HG02588 (cell line): Measurements from ENCODE around the gene ARIH1.
"Not testable (repeated sequence)": the region's sequence is repeated elsewhere in the genome, so short reads cannot be mapped to it uniquely, and the experiment has no call there.

Source experiments
- ATAC-seq: cut with Tn5 transposase; IDR thresholded peaks from one replicate; pipeline ENCODE4 v1.9.1; 2021; ENCODE audit warnings: mild to moderate bottlenecking, moderate library complexity; ENCODE audit not compliant: unreplicated experiment

Gene ARIH1

DNA sequence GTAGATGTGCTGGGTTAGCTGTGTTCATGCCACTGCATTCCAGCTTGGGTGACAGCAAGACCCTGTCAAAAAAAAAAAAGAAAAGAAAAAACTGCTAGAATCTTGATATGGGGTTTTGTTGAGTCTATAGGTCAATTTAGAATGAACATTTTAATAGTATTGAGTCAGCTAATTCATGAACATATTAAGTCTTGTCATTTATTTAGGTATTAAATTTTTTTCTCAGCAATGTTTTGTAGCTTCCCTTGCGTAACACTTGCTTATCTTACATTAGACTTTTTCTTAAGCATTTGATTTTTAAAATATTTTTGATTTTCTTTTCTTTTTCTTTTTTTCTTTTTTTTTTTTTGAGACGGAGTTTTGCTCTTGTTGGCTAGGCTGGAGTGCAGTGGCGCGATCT lies 119.7 kb downstream of the ARIH1 start:
- ATAC-seq: no peak

DNA sequence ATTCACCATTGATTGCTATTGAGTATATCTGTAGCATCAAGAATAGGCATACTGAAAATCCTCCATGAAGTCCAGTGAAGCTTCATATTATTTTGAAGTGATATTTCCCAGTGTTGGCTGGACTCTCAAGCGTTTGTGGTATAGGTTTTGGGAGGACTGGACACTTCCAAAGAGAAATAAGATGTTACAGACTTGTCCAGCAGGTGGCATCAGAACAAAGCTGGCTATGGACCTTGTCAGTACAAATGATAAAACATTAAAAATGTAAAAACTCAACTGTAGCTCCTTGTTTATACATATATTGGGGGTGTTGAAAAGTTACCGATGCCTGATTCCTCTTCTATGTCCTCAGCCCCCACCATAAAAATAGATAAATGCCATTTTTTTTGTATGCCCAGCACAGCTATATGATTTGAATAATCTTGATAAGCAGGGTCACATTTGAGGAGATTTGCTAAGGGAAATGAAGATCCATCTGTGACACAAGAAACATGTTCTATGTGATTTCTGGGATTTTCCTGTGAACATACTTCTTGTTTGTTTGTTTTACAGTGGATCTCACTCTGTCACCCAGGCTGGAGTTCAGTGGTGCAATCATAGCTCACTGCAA lies 125.8 kb downstream of the ARIH1 start:
- ATAC-seq: no peak

DNA sequence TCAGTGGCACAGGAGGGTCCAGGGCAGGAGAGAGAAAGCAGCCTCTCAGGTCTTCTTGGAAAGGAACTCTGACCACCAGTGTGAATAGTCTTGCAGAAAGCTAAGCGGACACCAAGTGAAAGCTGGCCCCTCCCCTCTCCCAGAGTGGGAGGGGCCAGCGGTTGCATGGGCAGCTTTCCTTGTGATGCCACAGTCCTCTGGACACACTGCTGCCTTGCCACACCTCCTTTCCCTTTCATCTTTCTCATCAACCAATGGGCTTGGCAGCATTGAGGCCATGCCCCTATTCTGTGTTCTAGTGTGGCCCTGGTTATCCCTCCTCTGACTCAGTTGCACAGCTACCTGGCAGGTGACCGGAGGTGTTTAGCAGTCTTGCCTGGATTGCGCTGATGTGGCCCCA lies 130.7 kb downstream of the ARIH1 start:
- ATAC-seq: no peak

DNA sequence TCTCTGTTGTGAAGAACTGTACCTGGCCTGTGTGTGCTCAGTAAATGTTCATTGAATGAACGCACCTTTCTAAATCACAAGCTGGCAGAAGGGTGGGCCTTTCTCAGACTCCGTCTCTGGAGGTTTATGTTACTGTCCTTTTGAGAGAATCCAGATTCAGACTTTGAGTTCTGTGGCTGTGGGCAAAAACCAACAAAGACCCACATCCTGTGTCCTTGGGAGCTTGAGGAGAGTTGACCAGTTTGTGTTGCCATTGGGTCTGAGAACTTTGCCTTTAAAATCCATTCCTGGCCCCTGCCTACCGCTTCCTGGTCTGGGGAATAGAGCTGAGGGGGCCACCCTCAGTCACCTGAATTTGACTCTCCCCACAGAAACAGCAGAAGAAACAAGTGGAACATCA lies 134.0 kb downstream of the ARIH1 start:
- not testable (repeated sequence) for ATAC-seq

DNA sequence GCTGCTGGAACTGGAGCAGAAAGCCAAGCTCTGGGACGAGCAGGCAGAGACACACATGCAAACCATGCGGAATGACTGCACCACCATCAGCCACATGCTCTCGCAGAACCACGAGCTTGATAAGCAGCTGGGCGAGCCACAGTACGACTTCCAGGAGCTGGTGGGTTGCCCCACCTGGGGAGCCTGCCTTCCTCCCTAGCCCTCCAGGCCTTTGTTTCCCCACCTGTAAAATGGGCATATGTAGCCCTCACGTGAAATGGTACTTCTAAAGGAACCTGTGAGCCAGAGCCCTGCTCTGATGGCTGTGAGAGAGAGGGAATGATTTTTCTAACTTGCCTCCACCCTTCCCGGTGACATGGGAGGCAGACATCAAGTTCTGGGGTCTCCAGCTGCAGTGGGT lies 135.7 kb downstream of the ARIH1 start:
- ATAC-seq: no peak

DNA sequence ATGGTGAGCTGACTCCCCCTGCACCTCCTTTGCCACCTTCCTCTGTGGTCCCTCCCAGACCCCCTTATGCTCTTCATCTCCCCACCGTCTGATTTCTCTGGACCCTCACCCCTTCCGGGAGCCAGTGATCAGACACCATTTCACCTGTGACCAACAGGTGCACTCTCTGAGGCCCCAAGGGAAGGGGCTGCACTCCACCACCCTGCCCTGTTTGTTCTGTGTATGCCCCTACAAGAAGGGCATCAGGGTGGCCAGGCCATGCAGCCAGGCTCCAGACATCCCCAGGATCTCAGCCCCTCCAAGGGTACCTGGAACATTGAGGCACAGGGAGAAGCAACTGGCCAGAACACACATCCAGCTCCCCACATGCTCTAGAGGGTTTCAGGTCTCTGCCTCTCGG lies 138.2 kb downstream of the ARIH1 start:
- not testable (repeated sequence) for ATAC-seq

DNA sequence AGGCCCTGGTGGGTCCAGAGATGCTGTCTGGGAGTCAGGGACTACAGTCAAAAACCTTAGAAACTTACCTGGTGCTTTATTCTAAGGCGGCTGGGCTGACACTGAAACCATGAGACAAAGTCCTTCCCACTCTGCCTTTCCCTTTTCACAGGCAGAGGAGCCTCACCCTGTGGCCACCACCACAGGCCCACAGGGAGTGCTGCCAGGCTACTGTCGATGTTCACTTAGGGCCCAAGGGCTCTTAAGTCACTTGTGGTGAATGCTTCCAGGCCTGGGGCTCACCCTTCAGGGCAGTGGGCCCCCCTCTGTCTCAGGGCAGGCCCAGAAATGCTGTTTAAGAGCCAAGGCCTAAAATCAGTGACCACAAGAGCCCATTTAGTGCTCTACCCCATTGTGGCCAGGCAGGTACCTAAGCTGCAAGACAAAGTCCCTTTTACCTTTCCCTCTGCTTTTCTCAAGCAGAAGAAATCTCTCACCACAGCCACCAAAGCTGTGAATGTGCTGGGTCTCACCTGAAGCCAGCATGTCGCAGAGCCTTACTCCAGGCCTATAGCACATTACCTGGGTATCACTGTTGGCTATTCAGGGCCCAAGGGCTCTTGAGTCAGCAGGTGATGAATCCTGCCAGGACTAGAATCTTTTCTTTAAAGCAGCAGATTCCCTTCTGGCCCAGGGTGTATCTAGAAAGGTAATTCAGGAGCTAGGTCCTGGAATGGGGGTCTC lies 140.8 kb downstream of the ARIH1 start:
- ATAC-seq: no peak

DNA sequence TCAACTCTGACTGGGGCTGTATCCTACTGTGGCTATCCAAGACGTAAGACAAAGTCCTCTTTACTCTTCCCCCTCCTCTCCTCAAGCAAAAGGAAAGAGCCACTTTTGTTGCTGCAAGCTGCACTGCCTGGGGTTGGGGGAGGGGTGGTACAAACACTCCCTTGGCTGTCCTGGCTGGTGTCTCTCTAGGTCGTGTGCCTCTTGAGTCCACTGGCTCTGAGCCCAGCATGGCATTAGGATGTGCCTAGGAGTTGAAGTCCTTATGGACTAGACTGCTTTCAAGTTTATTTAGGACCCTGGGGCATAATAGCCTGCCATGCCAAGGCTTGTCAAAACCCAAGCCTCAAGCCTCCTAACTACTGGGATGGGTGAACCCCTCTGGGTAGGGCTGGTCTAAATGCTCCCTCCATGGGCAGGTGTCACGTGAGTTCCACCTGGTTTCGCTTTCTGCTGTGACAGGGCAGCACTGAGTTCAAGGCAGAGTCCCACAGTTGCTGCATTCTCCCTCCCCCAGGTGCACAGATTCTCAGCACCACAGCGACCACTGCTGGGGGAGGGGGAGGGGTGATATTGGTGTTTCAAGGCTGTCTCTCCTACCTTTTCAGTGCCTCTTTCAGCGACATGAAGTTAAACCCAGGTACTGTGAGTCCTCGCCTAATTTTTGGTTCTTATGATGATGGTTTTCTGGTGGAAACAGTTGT lies 141.6 kb downstream of the ARIH1 start:
- ATAC-seq: not testable (repeated sequence)

DNA sequence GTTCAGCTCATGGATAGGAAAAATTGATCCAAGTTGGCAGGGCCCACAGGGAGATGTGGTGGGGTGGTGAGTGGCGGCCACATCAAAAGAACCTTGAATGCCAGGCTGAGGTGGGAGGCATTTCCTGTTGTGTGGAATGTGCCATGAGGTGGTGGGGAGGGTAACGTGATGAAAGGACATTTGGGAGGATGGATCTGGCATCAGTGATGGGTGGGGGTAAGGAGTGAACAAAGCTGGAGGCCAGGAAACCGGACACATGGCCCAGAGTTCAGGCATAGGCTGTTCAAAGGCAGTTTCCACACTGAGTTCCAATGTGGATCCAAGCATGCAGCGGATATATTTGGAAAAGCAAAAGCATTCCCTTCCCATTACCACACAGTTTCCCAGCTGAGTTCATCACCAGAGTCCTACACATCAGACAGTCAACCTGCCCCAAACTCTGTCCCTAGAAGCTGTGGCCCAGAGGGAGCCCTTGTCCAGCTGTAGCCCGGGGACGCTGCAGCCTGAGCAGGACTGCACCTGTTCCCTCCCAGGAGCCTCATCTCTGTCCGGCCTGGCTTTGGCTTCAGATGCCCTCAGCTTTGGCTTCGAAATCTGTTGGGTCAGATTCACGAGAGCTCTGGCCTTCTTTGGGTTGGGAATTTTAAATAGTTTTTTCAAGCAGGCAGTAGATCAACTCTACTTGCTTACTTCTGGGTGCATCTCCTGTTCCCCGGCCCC lies 142.5 kb downstream of the ARIH1 start:
- no peak for ATAC-seq

DNA sequence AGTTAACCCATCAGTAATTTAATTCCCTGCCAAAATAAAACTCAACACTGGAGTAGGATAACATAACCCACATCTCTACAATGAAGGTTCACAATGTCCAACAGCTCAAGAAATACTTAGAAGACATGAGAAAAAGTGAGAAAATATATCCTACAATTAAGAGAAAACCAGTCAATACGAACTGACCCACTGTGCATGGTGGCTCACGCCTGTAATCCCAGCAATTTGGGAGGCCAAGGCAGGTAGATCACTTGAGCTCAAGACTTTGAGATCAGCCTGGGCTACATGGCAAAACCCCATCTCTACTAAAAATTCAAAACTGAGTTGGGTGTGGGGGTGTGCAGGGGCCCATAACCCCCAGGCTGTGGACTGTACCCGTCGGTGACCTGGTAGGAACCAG lies 149.7 kb downstream of the ARIH1 start:
- ATAC-seq: not testable (repeated sequence)

DNA sequence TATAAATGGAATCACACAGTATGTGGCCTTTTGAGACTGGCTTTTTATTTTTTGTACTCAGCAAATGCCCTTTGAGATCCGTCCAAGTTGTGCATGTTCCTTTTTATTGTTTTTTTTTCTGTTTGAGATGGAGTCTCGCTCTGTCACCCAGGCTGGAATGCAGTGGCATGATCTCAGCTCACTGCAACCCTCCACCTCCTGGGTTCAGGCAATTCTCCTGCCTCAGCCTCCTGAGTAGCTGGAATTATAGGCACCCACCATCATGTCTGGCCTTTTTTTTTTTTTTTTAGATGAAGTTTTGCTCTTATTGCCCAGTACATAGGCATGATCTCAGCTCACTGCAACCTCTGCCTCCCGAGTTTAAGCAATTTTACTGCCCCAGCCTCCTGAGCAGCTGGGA lies 152.0 kb downstream of the ARIH1 start:
- ATAC-seq: not testable (repeated sequence)

DNA sequence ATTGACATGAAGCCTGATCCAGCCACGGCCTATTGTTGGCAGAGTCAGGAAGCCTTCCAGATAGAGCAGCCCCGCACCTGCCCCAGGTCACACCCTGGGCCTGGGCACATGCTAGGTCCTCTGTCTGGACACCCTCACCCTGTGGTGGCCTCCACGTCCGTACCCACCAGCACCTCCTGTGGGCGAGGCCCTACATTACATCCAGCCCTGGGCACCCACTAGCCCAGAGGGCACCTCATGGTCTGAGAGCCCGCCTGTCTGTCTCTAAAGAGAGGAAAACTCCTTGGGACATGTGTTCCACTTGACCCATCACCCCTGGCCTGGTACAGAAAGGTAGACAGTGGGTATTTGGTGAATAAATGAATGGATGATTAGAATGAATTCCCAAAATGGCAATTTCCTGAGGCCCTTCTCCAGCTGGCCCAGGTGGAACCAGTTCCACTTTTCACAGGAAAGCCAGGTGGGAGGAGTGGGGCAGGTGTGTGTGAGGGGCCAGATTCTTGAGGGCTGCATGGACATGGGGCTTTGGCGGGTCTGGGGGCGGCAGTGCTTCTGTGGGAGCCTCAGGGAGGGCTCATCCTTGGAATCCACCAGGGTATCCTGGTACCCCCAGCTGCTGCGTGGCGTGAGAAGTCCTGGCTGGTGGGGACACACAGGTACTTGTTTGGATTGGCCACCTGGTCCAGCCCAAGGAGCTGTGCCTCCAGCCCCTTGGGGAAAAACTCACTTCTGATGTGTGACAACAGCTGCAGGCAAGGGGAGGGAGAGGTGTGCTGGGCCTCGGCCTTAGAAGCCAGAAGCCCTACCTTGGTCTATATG lies 154.3 kb downstream of the ARIH1 start:
- not testable (repeated sequence) for ATAC-seq

DNA sequence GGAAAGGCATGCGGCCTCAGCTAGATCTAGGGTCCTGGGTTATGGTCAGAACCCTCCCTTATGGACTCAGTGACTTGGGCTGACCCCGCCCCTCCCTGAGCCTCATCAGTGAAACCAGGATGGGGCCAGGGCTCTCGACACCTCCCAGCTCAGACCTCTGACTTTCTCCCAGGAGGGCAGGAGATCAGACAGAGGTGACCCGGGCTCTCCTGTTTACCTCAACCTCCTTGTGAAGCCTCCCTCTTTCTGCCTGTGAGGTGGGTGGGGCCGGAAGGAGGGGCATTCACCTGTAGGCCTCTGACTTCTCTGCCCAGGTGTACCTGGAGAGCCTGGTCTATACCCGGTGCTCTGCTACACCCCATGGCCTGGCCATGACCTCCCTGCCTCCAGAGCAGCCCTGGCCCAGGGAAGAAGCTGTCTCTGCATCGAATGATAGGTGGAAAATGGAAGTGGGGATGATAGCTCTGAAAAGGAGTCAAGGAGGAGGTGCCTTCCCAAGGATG lies 155.0 kb downstream of the ARIH1 start:
- not testable (repeated sequence) for ATAC-seq

DNA sequence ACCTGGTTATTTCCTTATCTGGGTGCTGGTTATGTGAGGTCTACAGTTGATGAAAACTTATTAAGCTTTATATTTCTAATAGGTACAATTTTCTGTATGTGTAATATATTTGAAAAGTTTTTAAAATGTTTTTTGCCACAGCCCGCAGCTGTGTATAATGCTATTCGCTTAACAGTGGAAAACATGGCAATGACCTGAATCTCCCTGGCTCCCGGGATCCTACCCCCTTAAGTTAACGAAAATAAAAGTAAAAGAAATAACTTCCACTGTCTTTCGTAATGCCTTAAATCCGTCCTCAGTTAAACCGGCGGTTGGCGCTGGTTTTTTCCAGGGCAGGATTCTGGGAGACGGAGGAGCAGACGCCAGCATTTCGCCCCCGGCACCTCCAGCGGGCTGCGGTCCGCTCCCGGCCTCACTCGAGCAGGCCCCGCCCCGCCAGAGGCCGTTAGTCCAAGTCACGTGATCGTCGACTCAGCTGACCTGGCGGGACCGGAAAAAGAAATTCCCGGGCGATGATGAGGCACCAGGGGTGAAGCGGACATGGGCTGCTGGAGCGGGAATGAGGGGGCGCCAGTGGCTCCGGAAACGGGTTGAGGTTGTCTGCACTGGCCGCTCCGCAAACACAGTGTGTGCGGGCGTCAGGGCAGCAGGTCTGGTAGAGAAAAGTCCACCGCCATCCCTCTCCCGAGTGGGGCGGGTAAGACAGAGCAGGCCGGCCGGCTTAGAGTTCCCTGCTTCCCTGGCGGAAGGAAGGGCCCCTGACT lies 162.6 kb downstream of the ARIH1 start:
- ATAC-seq: not testable (repeated sequence)

DNA sequence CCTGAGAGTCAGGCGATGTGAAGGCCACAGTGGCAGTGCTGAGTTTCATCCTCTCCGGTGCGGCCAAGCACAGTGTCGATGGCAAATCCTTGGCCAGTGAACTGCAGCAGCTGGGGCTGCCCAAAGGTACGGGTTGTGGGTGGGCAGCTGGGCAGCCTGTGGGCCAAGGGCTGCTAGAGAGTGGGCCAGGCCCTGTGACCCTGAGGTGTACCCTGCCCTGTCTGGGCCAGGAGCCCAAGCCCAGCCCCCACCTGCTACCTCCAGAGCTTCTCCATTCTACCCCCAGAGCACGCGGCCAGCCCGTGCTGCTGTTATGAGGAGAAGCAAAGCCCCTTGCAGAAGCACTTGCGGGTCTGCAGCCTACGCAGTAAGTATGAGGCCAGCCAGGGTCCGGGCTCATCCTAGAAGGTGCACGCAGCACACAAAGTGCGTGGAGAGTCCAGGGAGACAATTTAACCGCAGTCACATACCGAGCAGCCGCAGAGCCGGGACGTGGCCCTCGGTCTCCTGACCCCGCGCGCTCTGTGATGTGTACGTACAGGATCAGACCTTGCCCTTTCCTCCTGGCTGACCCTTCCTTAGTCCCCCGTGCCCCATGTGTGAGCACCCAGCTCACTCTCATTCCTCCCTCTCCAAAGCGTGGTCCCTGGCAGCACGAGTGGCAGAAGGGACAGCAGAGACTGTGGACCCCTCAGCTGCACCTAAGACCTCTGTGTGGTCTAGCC lies 165.8 kb downstream of the ARIH1 start:
- not testable (repeated sequence) for ATAC-seq

DNA sequence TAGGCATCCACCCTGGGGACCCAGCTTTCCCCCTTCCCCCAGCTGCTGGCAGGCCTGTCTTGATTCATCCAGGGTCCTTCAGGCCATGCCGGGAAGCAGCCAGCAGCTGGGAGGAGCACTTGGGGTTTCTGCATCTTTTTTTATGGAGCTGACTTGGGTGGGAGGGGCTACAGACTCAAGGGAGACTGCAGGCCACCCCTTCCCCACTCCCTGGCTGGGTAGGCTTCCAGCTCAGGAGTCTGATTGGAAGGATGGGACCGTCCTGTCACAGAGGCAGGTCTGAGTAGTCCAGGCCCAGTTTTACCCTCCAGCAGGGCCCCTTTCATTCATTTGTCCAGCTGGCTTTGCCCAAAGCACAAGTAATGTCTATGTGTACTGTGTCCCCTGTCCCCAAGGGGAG lies 168.1 kb downstream of the ARIH1 start:
- ATAC-seq: not testable (repeated sequence)

DNA sequence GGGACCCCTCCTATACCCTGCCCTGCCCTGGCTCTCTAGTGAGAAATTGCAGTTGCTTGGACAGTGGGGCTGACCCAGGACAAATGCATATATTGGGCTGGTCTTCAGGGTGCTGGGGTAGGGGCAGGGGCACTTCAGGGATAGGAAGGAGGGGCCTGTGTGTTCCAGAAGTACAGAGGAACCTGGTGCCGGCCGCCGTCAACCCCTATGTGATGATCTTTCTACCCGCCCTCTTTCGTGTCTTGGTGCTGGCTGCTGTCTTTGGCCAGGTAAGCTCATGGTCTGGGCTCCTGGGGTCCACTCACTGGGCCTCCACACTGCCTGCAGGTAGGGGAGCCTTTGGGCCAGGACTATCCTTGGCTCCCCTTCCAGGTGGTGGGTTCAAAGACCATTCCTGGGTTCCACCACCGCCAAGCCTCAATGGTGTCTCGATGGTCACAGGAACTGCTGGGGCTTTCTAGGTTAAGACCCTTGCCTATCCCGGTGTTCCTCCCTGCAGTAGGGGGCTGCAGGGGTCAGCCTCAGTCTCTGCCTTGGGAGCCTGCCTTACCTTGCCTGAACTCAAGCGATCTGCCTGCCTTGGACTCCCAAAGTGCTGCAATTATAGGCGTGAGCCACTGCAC lies 174.6 kb downstream of the ARIH1 start:
- ATAC-seq: not testable (repeated sequence)
